ENCODE results near the gene MED7. TPM values are rescaled to one million over a fixed set of nuclear protein-coding genes. Genes with fewer than 3 reads are reported as not detected.

The MED7 gene
- total and polyA plus RNA-seq, 10 of the 15 experiments (the other 5 are each of a cell fraction or from before 2014, with no cell fraction given) = 9.3 to 47.7 (median 22.7) TPM

- TF ChIP-seq PRDM15 (CRISPR knock-in tag; IDR thresholded peaks at IDR 0.05) (no peak), POLR2AphosphoS5 (IDR thresholded peaks at IDR 0.05; ENCODE audit: low read length) (no peak), BMI1 (IDR thresholded peaks at IDR 0.05; ENCODE audit: borderline replicate concordance) (no peak), JUNB (IDR thresholded peaks at IDR 0.05) (peak; percentile 91), E2F4 (IDR thresholded peaks at IDR 0.05; ENCODE audit: low read depth, low read length) (no peak), TBL1XR1 (IDR thresholded peaks at IDR 0.05; ENCODE audit: low read depth, low read length) (peak; percentile 70; the same call in 1 of the 2 replicates), NR2F1 (conservative IDR thresholded peaks at IDR 0.05) (peak; percentile 26; the same call in 1 of the 2 replicates), HCFC1 (IDR thresholded peaks at IDR 0.05; ENCODE audit: low read length) (no peak), PML (IDR thresholded peaks at IDR 0.05; ENCODE audit: low read length) (0 out of 2 replicates have a peak, but pooled peaks have one; percentile 16), ZNF687 (IDR thresholded peaks at IDR 0.05) (no peak), ZNF622 (IDR thresholded peaks at IDR 0.05) (no peak), SMC3 (IDR thresholded peaks at IDR 0.05; ENCODE audit: borderline replicate concordance, low read length) (no peak), BCL3 (IDR thresholded peaks at IDR 0.05; ENCODE audit: borderline replicate concordance, insufficient read depth, low read depth, low read length, poor library complexity, severe bottlenecking) (peak; percentile 95), BACH1 (IDR thresholded peaks at IDR 0.05; ENCODE audit: borderline replicate concordance) (no peak), USF2 (IDR thresholded peaks at IDR 0.05; ENCODE audit: borderline replicate concordance, low read depth, low read length) (no peak), LARP7 (IDR thresholded peaks at IDR 0.05) (no peak), ZNF24 (IDR thresholded peaks at IDR 0.05) (no peak), RFX5 (IDR thresholded peaks at IDR 0.05; ENCODE audit: low read depth, low read length) (no peak), HDAC6 (IDR thresholded peaks at IDR 0.05; ENCODE audit: unreplicated experiment) (no peak), ATF7 (IDR thresholded peaks at IDR 0.05; ENCODE audit: low read depth) (peak; percentile 66)
Measured at GRCh38 chr5:157116483-157116954, 26.1 kb downstream of the MED7 start (continued).

Measured in GM12878 (cell line).